Panc1 (cell line): Measurements from ENCODE around the gene HS1BP3. TPM values are rescaled to one million over a fixed set of nuclear protein-coding genes. Genes with fewer than 3 reads are reported as not detected.

Experiments used
- ATAC-seq: fragments of 200-7000 bp; cut with Tn5 transposase; 2 replicates; pipeline ENCODE4 v1.9.1; 2020; ENCODE audit warnings: mild to moderate bottlenecking, moderate library complexity
- BruUV-seq: library from RNA; stranded (reverse); fragments of 400-500 nt; replicated peaks from 2 replicates; lab custom pipeline; 2021; lab: Mats Ljungman, UMichigan
- CTCF ChIA-PET: fragments of 300-600 bp; sonication (Branson Sonifier 250); formaldehyde crosslinking; loops from one replicate; lab custom pipeline; 2022; ENCODE audit warnings: antibody characterized with exemption; lab: Charles Lee
- POLR2A ChIA-PET: fragments of 300-600 bp; sonication (Branson Sonifier 250); formaldehyde crosslinking; loops from one replicate; lab custom pipeline; 2022; ENCODE audit warnings: antibody characterized with exemption; lab: Charles Lee
- DNase-seq: peaks from one replicate; pipeline ENCODE4 v3.0.0-alpha.2; 2010; ENCODE audit warnings: low read depth, low spot score
- H3K27ac ChIP-seq: 2 replicates; pipeline ENCODE4 v1.5.1; 2011; ENCODE audit warnings: mild to moderate bottlenecking, low read length, inconsistent platforms
- H3K27me3 ChIP-seq: fragments of 200-500 bp; sonication (Bioruptor generic); 2 replicates; pipeline ENCODE4 v1.6.0; 2014; ENCODE audit warnings: low read length, inconsistent platforms; ENCODE audit not compliant: control insufficient read depth, insufficient read depth
- H3K36me3 ChIP-seq: fragments of 200-500 bp; sonication (Bioruptor generic); 2 replicates; pipeline ENCODE4 v1.5.1; 2014; ENCODE audit warnings: inconsistent platforms, mild to moderate bottlenecking, low read length, moderate library complexity; ENCODE audit not compliant: control insufficient read depth, insufficient read depth
- H3K4me1 ChIP-seq: 2 replicates; pipeline ENCODE4 v1.5.1; 2011; ENCODE audit warnings: inconsistent platforms, mild to moderate bottlenecking, low read length, moderate library complexity; ENCODE audit not compliant: control insufficient read depth, insufficient read depth
- H3K4me3 ChIP-seq, 2 experiments: 2 replicates each; pipeline ENCODE4 v1.5.1; 2011 to 2012; ENCODE audit warnings: low read depth in 2 of 2, low read length in 2 of 2, mild to moderate bottlenecking in 2 of 2, inconsistent platforms in 1 of 2, moderate library complexity in 1 of 2
- H3K9me3 ChIP-seq: fragments of 200-500 bp; sonication (Bioruptor generic); 2 replicates; pipeline ENCODE4 v1.5.1; 2014; ENCODE audit warnings: low read depth, mild to moderate bottlenecking, inconsistent platforms, low read length, moderate library complexity; ENCODE audit not compliant: control insufficient read depth, insufficient read depth
- CTCF ChIP-seq: fragments of 450-650 bp; IDR thresholded peaks from 2 replicates; pipeline ENCODE4 v1.5.1; 2017; ENCODE audit warnings: mild to moderate bottlenecking
- POLR2AphosphoS5 ChIP-seq: IDR thresholded peaks from 2 replicates; pipeline ENCODE4 v1.6.1; 2012; ENCODE audit warnings: mild to moderate bottlenecking, low read depth, low read length, moderate library complexity
- REST ChIP-seq, 2 experiments: IDR thresholded peaks; 2 replicates each; pipeline ENCODE4 v1.6.1; 2011 to 2012; ENCODE audit warnings: low read depth in 2 of 2, control low read depth in 1 of 2, low read length in 1 of 2, mild to moderate bottlenecking in 1 of 2, moderate library complexity in 1 of 2; ENCODE audit not compliant: insufficient read depth in 1 of 2
- SIN3A ChIP-seq: IDR thresholded peaks from 2 replicates; pipeline ENCODE4 v1.6.1; 2012; ENCODE audit warnings: low read depth, mild to moderate bottlenecking, low read length, moderate library complexity, borderline replicate concordance; ENCODE audit not compliant: insufficient read depth
- TCF7L2 ChIP-seq: IDR thresholded peaks from 2 replicates; pipeline ENCODE4 v1.6.1; 2011; ENCODE audit warnings: mild to moderate bottlenecking, low read depth, low read length, inconsistent platforms
- in situ Hi-C: cut with HindIII; loops from 2 replicates; pipeline ENCODE4 v1.10.0; 2016; ENCODE audit warnings: low sequenced_read_pairs, low pct_unique_long_range_greater_than_20kb
- intact Hi-C: fragments of 100-400 bp; cut with micrococcal nuclease; formaldehyde crosslinking; loops from one replicate; pipeline ENCODE4 v1.10.0; 2022; ENCODE audit not compliant: unreplicated experiment
- total RNA-seq: library from RNA; stranded (reverse); gene quantifications from one replicate; pipeline ENCODE4 v1.2.1, GENCODE V29; 2021; ENCODE audit not compliant: unreplicated experiment

Gene HS1BP3
- total RNA-seq, 1 experiment from 2014 or later = 46.1 TPM

GRCh38 chr2:20641123-20641985 lies 9.5 kb downstream of the HS1BP3 start:
- TF ChIP-seq REST (IDR thresholded peaks at IDR 0.05; ENCODE audit: insufficient read depth in 1 of 2, low read depth in 2 of 2, low read length in 1 of 2) (no peak), SIN3A (no peak), POLR2AphosphoS5 (no peak)

DNA sequence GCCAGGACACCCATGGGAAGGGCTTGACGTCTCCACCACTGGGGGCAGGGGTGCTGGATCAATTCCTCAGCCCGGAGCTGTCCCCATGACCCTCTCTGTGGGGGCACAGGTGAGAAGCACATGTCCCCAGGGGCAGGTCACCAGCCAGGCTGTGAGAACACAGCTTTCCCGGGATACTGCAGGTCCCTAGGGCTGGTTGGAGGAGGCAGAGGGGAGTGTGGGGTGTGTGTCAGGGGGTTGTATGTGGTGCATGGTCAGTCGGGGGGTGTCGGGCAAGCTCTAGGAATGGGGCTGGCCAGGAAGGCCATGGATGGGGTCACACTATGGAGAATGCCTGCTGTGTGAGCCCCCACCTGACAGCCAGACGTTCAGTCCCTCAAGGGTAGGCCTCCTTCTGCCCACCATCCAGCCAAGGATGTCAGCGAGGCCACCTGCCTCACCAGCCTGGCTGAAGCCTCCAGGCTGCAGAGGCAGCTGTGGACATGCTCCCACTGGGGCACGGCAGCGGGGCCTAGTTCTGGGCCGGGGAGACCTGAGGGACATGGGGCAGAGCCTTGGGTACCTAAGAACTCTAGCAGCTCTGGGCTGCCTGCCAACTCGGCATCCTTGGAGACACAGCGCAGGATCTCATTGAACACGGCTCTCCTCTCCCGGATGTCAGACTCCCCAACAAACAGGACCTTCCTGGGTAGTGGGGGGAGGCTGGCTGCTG lies 10.3 kb downstream of the HS1BP3 start:
- TF ChIP-seq CTCF = no peak
- no peak for TF ChIP-seq SIN3A
- TF ChIP-seq REST (IDR thresholded peaks at IDR 0.05; ENCODE audit: insufficient read depth in 1 of 2, low read depth in 2 of 2, low read length in 1 of 2) = no peak
- no peak for TF ChIP-seq POLR2AphosphoS5
- TF ChIP-seq TCF7L2 = no peak
- intact Hi-C loops = no loop called here
- ChIA-PET CTCF (no interaction called here), POLR2A (no interaction called here)
- Histone ChIP-seq H3K36me3 (no peaks in the 10 kb centered on the region), H3K27ac (no peak overlapping the region), H3K4me3 (no peak overlapping the region), H3K27me3 (no peaks in the 10 kb centered on the region), H3K4me1 (no peaks in the 10 kb centered on the region; the same call in 1 of the 2 replicates), H3K9me3 (no peaks in the 10 kb centered on the region)
- DNase-seq (no peak), ATAC-seq (no peak)
- BruUV-seq = no TSS peak
- in situ Hi-C loops = loop anchor here (25.0 kb wide), 1 partner anchor 203 kb away; the partner anchor contains the start of gene RHOB

More at GRCh38 chr2:20641123-20641985, 9.5 kb downstream of the HS1BP3 start:
- ATAC-seq (no peak), DNase-seq (no peak)
- H3K4me1 ChIP-seq = no peaks in the 10 kb centered on the region; the same call in 1 of the 2 replicates
- CTCF ChIA-PET = interaction anchor here (0.8 to 2.5 kb wide), 3 partner anchors 192 to 230 kb away, joined by 4 to 11 read pairs (median 4); no protein-coding TSS in a partner anchor
- BruUV-seq = no TSS peak
- in situ Hi-C loops (loop anchor here (25.0 kb wide), 1 partner anchor 204 kb away; the partner anchor contains the start of gene RHOB), intact Hi-C loops (no loop called here)
- H3K27ac ChIP-seq = no peak overlapping the region
- no peaks in the 10 kb centered on the region for H3K9me3 ChIP-seq
- no peak overlapping the region for H3K4me3 ChIP-seq
- POLR2A ChIA-PET = interaction anchor here (0.5 kb wide), 1 partner anchor 199 kb away, joined by 8 read pairs; no protein-coding TSS in a partner anchor
- H3K27me3 ChIP-seq = no peaks in the 10 kb centered on the region
- H3K36me3 ChIP-seq = no peaks in the 10 kb centered on the region
